DMS114 treated with DMSO at 0.1 percent for 48 hours (cell line): ENCODE data around the gene ZBTB25.

Experiments used
- DNase-seq: peaks from one replicate; lab custom pipeline; 2025; ENCODE audit not compliant: unreplicated experiment; lab: John Stamatoyannopoulos, UW

The ZBTB25 gene

DNA sequence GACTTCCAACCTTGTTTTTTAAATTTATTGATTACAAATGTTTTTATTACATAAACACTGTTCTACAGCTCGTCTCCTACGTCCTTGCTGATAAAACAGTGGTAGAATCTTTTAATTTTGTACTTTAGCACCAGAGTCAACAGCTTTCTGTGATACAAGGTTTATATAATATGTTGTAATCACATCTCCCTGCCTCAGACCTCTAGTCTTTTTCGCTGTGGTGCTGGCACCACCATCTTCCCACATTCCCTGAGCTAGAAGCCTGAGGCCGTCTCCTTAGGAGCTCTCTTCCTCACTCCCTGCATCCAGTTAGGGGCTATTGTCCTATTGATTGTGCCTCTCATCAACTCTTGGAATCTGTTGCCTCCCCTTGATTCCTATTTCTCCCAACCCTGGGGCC is 98.3 kb downstream of the ZBTB25 start:
- DNase-seq = no peak

DNA sequence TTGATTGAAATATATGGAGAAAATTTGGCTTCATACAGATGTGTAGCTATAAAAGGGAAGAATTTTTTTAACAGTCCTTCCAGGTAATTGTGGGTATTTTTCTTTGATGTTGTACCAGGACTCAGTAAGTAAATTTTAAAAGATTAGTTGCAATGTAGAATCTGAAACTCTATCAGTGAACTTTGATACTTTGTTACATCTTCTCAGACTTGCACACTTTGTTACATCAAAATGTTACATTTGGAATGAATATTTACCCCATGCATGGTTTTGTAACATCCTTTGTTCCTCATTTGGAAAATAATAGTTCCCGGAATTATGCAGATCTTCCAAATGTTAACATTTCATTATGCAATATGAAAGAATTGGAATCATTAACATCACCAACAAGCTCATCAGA is 101.7 kb downstream of the ZBTB25 start:
- DNase-seq = no peak

DNA sequence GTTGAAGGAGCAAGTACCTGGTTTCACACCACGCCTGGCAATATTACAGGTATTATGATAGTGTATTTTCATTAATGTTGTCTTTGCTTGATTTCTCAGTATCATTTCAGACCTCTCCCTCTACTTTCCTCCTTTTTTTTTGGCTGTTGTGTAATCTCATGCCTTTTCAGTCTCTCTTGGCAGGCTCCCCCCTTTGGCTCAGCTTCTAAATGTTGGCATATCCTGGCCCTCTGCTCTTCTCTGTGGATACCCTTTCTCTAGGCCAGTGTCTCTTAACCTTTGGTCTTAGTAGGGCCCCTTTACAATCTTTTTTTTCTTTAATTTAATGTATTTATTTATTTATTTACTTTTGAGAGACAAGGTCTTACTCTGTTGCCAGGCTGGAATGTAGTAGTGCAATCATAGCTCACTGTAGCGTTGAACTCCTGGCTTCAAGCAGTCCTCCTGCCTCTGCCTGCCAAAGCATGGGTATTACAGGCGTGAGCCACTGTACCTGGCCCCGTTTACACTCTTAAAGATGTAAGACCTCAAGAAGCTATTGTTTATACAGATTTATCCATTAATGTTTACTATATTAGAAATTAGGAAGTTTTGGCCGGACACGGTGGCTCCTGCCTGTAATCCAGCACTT is 102.7 kb downstream of the ZBTB25 start:
- DNase-seq = no peak
